Stimulated activated CD8-positive, alpha-beta memory T cell treated with anti-CD3 and anti-CD28 coated beads, Interleukin-2, amount 100 ng/mL, for 48 hours (primary cell): ENCODE measurements around the gene KRTAP5-8.
A peak's percentile ranks its signal among the peaks of the same experiment; 100 is the strongest.
"Not testable (repeated sequence)": the region's sequence is repeated elsewhere in the genome, so short reads cannot be mapped to it uniquely, and the experiment has no call there.

ENCODE experiments used
- DNase-seq, 2 donors: peaks; one replicate each; pipeline ENCODE4 v3.0.0-alpha.2; 2020; ENCODE audit warnings: low read depth in 2 of 2

Gene KRTAP5-8

DNA sequence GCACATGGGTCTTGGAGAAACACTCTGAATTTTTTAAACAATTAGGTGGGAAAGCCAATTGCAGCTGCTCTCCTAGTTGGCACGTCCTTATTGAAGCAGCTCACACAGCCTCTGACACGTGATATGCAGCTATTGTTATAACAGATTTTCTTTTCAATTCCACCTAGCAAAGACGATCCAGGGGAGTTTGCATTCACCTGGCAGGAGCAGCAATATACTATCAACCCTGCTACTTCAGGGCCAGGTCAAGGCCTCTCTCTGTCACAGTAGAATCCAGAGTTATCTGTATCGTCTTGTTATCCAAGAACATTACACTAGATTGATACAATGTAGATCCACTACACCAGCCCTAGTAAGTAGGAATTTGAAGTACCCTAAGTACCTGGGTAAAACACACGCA, 36.6 kb downstream of the KRTAP5-8 start:
- no peak for DNase-seq

DNA sequence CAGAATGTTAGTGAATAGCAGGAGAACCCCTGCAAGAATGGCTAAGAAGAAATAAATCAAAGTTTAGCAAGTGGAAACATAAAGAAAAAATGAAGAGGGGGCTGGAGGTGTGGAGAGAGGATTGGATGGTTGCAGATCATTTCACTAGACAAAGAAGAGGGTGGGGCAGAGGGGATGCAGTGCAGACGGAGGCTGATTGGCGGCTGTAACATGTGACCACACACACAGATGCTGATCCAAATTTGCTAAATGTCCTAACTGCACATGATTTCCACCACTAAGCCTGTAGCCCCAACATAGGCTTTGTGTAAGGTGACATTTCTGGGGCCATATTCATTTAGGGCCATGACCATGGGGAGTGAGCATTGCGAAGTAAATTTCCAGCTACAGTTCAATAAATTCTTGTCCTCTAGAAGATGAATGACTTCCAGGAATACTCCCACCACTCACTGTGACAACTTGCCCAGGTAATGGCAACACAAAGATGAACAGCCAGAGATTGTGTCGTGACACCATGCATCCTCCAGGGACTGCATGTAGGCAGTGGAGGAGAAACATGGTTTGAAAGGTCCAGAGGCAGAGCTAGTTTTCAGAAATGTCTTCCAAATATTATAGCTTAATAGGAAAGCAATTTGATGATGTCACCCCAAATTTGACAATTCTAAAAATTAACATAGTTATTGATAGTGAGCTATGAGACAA, 38.0 kb downstream of the KRTAP5-8 start:
- DNase-seq, result no peak

DNA sequence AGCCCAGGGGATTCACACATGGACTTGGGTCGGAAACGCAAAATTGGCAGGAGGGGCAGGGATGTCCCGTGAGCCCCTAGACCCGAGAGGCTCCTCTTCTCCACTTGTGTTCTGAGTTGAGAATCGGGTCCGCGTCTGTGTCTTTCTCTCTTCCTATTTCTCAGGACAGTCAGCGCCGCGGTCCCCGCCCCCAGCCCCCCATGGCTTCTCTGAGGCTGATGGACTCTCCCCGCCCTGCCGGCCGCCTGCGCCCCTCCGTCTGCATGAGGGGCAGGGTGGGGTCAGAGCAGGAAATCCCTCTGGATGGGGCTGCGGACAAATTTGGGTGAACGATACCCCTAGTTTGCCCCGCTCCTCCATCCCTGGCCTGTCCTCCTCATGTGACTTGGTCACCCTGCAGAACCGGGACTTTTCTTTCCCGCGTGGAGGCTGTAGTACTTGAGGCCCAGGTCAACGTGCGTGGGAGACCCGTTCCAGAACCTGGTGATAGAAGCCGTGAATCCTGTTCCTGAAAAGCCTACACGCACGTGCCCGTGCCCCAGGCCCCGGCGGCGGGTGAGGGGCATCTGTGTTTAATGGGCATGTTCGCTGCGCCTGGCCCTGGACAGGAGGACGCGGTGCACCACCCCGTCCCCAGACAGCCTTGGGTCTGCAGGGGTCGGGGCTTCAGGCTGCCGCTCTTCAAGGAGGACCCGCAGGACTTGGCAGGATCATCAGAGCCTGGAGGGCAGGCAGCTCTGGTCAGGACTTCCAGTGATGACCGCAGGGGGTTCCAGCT, 39.1 kb downstream of the KRTAP5-8 start:
- not testable (repeated sequence) for DNase-seq

DNA sequence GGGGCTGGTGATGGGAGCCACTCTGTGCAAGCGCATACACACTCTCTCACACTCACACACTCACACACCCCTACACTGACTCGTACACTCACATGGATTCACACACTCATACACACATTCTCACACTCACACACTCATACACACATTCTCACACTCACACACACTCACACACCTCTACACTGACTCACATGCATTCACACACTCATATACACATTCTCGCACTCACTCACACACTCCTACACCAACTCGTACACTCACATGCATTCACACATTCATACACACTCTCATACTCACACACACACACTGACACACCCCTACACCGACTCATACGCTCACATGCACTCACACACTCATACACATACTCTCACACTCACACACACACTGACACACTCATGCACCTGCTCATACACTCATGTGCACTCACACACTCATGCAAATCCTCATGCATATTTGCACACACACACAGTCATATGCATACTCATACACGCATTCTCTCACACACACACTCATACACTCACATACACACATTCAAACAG, 39.7 kb downstream of the KRTAP5-8 start:
- DNase-seq, result no peak

DNA sequence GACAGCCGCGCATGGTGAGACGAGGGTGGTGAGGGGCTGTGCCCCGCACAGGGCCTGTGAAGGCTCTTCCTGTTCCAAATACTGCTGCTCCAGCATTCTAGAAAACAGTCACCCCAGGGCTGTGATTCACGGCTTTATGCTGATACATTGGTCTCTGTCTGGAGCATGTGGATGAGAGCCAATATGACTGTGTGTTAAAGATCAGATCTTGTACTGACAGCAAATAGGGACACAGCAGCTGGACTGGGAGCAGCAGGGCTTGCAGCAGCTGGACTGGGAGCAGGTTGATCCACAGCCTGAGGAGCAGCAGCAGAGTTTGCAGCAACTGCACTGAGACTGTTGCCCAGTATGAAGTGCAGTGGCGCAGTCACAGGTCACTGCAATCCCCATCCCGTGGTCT, 41.7 kb downstream of the KRTAP5-8 start:
- DNase-seq, result not testable (repeated sequence)

DNA sequence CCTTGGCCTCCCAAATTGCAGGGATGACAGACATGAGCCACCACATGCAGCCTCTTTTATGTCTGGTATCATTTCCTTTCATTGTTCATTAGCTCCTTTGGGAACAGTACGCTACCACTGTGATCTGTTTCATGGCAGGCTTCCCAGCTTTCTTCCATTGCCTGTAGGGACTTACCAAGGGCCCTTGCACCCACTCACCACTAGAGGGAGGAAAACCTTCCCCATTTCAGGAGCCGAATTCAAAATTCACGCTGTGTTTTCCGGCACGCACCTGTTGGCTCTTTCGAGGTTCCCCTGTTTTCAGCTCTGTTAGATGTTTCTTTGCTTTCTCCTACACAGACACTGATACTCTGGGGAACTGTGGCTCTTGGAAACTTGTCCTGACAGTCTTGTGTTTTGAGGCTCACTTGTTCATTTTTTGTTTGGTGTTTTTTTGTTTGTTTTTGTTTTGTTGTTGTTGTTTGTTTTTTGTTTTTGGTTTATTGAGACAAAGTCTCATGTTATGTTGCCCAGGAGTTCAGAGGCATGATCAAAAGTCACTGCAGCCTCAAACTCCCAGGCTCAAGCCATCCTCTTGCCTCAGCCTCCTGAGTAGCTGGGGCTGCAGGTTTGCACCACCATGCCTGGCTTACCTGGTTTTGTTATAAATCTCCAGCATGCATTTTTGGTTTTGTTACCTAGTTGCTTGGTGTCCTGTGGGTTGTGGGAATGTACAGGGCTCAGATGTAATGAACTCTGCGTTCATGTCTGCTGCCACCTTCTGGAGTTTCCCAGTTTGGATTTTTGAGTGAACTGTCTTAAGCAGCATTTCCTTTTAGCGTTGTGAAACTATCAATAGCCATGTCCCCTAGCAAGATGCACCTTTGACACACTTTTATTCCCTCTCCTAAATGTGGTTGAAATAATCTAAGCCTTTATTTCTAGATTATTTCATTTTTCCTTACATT, 42.5 kb downstream of the KRTAP5-8 start:
- DNase-seq, result peak in 1 of 2 donors; percentile 7

DNA sequence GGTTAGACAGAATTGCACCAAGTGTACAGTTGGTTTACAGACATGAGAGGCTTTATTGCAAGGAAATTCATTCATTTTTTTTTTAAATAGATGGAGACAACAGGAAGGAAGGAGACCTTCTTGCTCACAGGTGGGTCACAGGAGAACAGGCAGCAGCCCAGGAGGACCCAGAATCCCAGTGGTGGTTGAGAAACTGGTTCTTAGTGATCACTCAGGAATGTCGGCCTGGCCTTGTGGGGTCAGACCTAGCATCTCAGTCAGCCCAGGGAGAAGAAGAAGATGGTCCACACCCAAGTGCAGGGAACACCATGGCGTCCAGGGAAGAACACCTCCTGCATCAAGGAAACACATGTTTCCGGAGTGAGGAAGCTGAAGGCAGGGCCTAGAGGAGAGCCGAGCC, 44.0 kb downstream of the KRTAP5-8 start:
- no peak for DNase-seq

DNA sequence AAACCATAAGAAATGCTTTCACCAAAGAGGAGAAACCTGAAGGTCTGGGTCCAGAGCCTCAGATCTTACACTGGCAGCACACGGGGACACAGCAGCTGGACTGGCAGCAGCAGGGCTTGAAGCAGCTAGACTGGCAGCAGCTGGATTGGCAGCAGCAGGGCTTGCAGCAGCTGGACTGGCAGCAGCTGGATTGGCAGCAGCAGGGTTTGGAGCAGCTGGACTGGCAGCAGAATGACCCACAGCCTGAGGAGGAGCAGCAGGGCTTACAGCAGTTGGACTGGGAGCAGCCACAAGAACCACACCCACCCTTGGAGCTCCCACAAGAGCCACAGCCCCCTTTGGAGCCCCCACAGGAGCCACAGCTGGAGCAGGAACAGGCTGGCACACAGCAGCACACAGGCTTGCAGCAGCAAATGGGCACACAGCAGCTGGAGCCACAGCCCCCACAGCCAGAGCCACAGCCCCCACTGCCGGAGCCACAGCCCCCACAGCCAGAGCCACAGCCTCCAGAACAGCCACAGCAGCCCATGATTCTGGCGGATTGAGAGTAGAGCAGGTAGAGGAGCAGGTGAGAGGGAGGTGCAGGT, 44.6 kb downstream of the KRTAP5-8 start, which contains the start of gene KRTAP5-11:
TSS of gene KRTAP5-11 (minus strand) at position 567 of the 587 bp plus-strand sequence. CDS start at position 529, 38 bp downstream.
- DNase-seq, result no peak

DNA sequence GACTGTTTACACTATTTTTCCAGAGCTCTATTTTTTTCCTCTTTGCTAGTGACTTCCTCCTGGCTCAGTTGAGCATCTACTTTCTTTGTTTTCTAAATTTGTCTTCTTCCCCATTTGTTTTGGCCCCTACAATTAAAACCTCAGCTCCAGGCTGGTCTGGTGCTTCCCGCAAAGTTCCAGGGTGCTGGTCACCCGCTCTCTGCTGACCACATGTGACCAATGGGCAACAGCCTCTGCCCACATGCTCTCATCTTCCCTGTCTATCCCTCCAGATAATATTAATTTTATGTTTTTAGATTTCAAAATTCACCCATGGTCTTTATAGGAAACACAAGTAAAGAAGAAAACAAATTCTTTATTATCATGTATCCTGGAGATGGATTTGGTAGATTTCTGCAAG, 45.1 kb downstream of the KRTAP5-8 start:
- not testable (repeated sequence) for DNase-seq

DNA sequence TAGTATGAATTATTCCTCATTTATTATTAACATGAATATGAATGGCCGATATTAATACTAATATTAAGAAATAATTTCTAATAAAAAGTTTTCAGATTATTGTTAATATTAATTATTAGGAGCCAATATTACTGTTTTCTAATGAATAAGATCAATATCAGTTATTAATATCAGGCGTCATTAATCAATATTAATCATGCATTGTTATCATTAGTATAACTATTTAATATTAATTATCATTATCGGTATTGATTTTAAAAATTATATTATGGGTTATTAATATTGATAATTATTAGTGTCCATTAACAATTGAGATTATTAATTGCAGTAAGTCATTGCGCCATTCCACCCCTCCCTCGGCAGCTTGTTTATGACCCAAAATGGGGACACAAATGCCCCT, 47.8 kb downstream of the KRTAP5-8 start:
- not testable (repeated sequence) for DNase-seq

DNA sequence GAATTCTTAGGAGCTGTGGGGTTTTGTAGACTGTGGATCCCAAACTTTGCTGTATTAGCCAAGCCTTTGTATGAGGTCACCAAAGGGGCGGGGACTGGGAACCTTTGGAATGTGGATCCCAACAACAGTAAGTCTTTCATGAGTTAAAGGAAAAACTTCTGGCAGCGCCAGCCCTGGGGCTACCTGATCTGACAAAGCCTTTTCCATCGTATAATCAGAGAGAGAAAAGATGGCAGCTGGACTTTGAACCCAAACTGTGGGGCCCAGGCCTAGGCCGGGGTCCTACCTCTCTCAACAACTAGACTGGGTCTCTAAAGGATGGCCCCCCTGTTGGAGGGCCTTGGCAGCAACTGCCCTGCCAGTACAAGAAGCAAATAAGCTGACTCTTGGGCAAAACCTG, 50.5 kb downstream of the KRTAP5-8 start:
- not testable (repeated sequence) for DNase-seq
